C1 segment of cervical spinal cord (tissue), 14 donors: Measurements from ENCODE around the gene WDCP.
"Not testable (repeated sequence)": the region's sequence is repeated elsewhere in the genome, so short reads cannot be mapped to it uniquely, and the experiment has no call there.

Experiments used
- DNase-seq, 14 donors: peaks; one replicate each; lab custom pipeline; 2025; lab: John Stamatoyannopoulos, UW

The WDCP gene

GRCh38 chr2:24058564-24059271 lies 11.5 kb upstream of the WDCP start:
- no peak for DNase-seq

- no peak for DNase-seq
Measured at GRCh38 chr2:24055750-24056149, 8.6 kb upstream of the WDCP start.

- DNase-seq = peak in 1 of 14 donors; percentile 37
Measured at GRCh38 chr2:24054366-24055010, 7.3 kb upstream of the WDCP start.

DNA sequence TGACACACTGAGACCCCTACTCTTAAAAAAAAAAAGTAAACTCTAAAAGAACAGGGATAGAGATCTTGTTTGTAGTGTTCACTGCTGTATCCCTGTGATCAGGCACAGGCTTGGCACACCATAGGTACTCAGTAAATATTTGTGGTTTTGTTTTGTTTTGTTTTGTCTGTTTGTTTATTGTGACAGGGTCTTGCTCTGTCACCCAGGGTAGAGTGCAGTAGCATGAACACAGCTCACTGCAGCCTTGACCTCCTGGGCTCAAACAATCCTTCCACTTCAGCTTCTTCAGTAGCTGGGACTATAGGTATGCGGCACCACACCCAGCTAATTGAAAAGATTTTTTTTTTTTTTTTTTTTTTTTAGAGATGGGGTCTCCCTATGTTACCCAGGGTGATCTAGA lies 5.8 kb upstream of the WDCP start:
- DNase-seq = no peak

DNA sequence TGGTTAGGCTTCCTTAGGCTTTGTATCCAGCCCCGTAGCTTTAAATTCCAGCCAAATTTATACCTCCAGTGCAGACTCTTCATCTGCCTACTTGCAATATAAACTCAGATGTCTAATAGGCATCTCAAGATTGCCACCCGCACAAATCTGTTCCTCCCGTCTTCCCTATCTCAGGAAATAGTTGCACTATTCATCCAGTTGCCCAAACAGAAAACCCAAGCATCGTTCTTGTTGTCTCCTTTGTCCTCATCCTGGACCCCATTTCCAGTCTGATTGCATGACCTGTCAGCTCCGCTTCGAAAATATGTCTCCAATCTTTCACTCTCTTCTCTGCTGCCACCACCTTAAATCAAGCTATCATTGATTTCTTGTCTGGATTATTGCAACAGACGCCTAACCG lies 4.6 kb upstream of the WDCP start:
- DNase-seq = peak in 1 of 14 donors; percentile 36

- peak in 7 of 14 donors; percentile 7 to 26 (median 14) for DNase-seq
Measured at GRCh38 chr2:24050041-24050979, 3.1 kb upstream of the WDCP start.

DNA sequence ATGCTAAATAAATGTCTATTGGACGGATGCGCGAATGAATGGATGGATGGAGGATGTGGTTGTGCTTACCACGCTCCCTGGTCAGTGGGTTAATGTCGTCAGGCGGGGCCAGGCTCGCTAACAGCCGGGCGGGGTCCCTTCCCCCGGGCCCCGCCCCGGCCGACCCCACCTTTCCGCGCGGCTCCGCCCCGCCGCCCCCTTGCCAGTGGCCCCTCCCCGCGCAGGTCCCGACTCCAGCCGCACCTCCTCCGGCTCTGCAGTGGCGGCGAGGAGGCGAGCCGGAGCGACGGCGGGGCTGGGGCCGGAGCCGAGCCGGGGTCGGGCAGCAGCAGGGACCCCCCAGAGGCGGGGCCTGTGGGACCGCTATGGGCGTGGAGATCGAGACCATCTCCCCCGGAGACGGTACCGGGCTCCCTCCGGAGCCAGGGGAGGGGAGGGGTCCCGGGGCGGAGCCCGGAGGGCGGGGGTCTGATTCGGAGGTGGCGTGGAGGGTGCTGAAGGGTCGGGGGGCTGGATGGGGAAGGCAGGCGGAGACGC lies 2.4 kb upstream of the WDCP start, which contains the start of gene FKBP1B:
Gene FKBP1B, plus strand, starts transcription at position 257 of the 537 bp plus-strand sequence. Its CDS starts 109 bp downstream, at position 366.
- DNase-seq = peak in 5 of 14 donors; percentile 6 to 75 (median 8)

- DNase-seq = peak in 1 of 14 donors; percentile 40
Measured at GRCh38 chr2:24048769-24049484, 1.7 kb upstream of the WDCP start.

DNA sequence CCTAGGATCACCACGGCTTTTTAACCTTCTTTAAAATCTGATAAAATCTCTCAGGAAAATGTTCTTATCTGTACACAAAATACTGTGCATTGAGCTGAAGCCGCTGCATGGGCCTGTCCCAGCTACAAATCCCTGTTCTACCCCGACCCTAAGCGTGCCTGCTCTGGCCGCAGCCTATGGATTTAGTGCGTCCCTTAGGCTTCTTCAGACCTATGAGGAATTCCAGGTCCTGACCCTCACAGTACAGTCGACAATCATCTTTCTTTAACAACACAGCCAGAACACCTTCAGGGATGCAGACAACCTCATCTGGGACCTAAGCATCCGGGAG lies 477 bp upstream of the WDCP start:
- peak in 1 of 14 donors; percentile 47 for DNase-seq

DNA sequence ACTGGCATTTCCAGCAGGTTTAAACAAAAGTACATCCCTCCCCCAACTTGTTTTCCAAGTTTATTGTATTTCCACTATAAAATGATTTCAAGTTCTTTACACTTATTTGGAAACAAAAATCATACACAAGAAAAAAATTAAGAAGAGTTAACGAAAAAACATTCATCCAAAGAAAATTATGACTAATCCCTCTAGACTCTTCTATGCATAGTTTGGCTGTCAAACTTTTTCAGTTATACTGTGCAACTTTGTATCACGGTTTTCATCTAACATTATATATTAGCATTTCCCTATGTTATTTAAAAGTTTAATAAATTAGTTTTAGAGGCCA lies 627 bp downstream of the WDCP start:
- DNase-seq = no peak

- DNase-seq = no peak
Measured at GRCh38 chr2:24045511-24046508, 1.4 kb downstream of the WDCP start.

GRCh38 chr2:24043133-24043532 lies 4.1 kb downstream of the WDCP start:
- DNase-seq = not testable (repeated sequence)

DNA sequence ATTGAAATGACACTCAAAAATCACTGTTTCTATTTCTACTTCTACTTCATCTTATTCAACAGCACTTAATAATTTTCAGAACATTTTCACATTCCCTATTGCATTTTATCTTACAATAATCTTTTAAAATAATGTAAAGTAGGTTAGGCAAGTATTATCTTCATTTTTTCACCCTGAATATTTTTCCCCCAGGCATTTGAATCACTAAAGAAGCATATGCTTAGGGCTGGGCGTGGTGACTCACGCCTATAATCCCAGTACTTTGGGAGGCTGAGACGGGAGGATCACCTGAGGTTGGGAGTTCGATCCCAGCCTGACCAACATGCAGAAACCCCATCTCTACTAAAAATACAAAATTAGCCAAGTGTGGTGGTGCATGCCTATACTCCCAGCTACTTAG lies 6.7 kb downstream of the WDCP start:
- DNase-seq = no peak

GRCh38 chr2:24038786-24039499 lies 8.2 kb downstream of the WDCP start:
- DNase-seq = no peak

DNA sequence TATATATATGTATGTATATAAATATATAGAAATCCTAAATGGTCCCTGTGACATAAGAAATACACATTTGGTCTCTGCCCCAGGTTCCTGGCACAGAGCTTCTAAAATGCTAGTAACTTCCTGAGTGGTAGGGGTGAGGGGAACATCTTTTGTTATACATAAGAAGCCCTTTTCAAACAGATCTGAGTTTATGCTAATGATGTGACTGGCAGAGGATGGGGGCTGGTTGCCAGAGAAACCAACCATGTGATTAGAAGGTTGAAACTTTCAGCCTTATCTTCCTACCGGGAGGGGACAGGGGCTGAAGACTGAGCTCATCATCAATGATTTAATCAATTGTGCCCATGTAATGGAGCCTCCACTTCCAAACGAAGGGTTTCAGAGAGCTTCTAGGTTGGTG lies 21.0 kb downstream of the WDCP start:
- no peak for DNase-seq

- DNase-seq = no peak
Measured at GRCh38 chr2:24024996-24025663, 22.1 kb downstream of the WDCP start.

GRCh38 chr2:24024018-24024417 lies 23.2 kb downstream of the WDCP start:
- DNase-seq = no peak

- no peak for DNase-seq
Measured at GRCh38 chr2:24022975-24023575, 24.1 kb downstream of the WDCP start.
